ENCODE results near the gene GPX2. TPM values are rescaled to one million over a fixed set of nuclear protein-coding genes. Genes with fewer than 3 reads are reported as not detected.

Gene GPX2
- polyA plus RNA-seq, 1 experiment, result 1.3 TPM

DNA sequence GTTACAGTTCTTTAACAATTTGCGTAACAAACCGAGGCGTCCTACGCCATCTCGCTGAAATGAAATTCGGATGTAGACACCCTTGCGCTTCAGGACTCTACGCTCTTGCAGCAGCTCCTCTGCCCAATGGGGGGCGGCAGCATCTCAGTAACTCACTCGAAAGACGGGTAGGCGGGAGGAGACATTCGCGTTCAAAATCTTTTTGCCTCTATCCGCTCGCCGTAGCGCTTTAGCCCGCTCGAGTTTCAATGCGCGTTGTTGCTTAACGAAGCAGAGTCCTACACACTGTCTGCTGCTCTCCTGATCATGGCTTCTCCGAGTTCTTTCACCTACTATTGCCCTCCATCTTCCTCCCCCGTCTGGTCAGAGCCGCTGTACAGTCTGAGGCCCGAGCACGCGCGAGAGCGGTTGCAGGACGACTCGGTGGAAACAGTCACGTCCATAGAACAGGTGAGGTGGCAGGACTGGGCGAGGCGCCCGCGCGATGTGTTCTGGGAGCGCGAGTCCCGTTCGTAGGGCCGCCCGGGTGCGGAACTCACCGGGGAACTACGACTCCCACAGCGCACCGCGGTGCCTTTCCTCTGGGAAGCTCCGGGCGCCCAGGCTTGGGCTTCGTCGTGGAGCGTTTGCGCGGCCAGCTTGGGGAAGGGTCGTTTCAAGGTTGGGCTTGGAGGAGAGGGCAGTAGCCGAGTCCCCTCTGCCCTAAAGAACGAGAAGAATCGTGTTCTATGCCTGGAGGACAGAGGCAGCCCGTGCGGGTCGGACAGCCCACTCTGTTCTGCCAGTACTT, 44.3 kb upstream of the GPX2 start, which contains the start of gene FNTB:
FNTB (plus strand) TSS at position 248 of the 790 bp plus-strand sequence; CDS start at position 307, 59 bp downstream.
- Histone ChIP-seq H3K27ac (ENCODE audit: low read depth, low read length) (peak within 1 kb of the TSS; percentile 80), H3K27me3 (ENCODE audit: control insufficient read depth, insufficient read depth, low read length) (peaks cover 9% of the 10 kb centered on the region), H3K4me3 (ENCODE audit: low read depth, low read length) (peak within 1 kb of the TSS; percentile 99), H3K9me3 (ENCODE audit: control insufficient read depth, insufficient read depth, low read length) (no peaks in the 10 kb centered on the region)
- ChIA-PET POLR2A (interaction anchor here (0.6 to 1.9 kb wide), 7 partner anchors 12 to 447 kb away, joined by 3 to 14 read pairs (median 4); partner anchors contain the start of gene HSPA2), CTCF (interaction anchor here (0.6 to 5.4 kb wide), 14 partner anchors 8 to 838 kb away, joined by 3 to 100 read pairs (median 4); no protein-coding TSS in a partner anchor)
- TF ChIP-seq, protein P1, sequence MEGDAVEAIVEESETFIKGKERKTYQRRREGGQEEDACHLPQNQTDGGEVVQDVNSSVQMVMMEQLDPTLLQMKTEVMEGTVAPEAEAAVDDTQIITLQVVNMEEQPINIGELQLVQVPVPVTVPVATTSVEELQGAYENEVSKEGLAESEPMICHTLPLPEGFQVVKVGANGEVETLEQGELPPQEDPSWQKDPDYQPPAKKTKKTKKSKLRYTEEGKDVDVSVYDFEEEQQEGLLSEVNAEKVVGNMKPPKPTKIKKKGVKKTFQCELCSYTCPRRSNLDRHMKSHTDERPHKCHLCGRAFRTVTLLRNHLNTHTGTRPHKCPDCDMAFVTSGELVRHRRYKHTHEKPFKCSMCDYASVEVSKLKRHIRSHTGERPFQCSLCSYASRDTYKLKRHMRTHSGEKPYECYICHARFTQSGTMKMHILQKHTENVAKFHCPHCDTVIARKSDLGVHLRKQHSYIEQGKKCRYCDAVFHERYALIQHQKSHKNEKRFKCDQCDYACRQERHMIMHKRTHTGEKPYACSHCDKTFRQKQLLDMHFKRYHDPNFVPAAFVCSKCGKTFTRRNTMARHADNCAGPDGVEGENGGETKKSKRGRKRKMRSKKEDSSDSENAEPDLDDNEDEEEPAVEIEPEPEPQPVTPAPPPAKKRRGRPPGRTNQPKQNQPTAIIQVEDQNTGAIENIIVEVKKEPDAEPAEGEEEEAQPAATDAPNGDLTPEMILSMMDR (IDR thresholded peaks at IDR 0.05; ENCODE audit: low read depth, low read length), result peak; percentile 83
- DNase-seq (ENCODE audit: low read depth, low spot score), result peak; percentile 92

DNA sequence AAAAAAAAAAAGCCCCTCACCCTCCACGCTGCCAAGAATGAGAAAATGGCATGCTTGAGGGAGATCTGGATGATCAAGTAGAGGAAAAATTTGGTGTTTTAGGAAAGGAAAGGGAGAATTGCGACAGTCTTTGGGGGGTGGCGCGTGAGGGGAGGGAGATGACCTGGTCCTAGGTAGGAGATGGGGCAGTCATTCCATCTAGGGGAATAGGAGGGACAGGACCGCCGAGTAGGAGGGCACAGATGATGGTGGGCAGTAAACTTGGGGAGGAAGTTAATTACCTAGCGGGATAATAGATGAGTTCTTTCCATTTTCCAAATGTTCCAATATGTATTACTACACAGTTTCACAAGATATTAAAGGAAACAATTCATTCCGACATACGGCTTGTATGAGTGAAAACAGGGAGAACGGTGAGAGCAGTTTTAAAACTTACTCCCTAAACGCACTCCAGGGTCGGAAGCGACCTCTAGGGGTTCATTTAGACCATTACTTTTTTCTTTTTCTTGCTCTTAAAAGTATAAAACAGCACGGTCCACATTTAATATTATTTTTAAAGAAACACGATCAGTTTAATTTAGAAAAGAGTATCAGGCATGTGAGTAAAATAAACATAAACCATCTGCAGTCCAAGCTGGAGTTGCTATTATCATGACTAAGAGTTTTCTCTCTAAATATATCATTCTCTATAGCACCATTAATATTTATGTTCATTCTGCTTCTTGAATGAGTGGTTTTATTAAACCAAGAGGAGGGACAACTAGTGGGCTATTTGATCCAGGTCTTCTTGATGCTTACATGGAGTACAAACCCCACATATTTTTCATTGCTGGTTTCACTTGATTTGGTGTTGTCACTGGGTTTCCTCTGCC, 41.1 kb upstream of the GPX2 start:
- ChIA-PET CTCF (interaction anchor here (0.5 to 5.4 kb wide), 13 partner anchors 10 to 1520 kb away, joined by 3 to 100 read pairs (median 4); partner anchors contain the start of gene HSPA2), POLR2A (no interaction called here)
- Histone ChIP-seq H3K9me3 (ENCODE audit: control insufficient read depth, insufficient read depth, low read length) (no peaks in the 10 kb centered on the region), H3K27me3 (ENCODE audit: control insufficient read depth, insufficient read depth, low read length) (peaks cover 12% of the 10 kb centered on the region), H3K27ac (ENCODE audit: low read depth, low read length) (no peak overlapping the region), H3K4me3 (ENCODE audit: low read depth, low read length) (peak overlapping the region; percentile 30)
- DNase-seq (ENCODE audit: low read depth, low spot score), result no peak
- TF ChIP-seq, protein P1 (IDR thresholded peaks at IDR 0.05; ENCODE audit: low read depth, low read length), result peak; percentile 76

DNA sequence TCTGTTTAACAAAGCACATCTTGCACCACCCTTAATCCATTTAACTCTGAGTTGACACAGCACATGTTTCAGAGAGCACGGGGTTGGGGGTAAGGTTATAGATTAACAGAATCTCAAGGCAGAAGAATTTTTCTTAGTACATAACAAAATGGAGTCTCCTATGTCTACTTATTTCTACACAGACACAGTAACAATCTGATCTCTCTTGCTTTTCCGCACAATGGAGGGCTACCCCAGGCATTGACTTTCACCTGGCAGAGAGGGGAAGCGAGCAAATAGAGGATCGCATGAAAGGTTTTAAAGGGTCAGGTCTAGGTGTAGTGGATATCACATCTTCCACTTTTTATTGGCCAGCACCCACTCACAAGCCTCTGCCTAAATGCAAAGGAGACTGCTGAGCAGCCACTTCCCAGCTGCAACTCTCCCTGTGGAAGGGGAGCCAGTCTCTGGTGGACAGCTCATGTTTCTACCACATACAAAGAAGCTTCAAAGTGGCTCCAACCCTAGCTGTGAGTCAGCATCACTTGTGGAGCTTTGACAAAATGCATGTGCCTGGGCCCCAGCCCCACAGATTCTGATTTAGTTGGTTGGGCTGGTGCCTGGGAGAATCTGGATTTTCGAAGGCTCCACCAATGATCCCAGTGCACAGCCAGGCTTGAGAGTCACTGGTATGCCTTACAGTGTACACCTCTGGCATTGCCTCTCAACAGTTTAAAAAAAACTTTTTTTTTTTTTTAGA, 37.0 kb upstream of the GPX2 start:
- ChIA-PET POLR2A (interaction anchor here (0.9 kb wide), 1 partner anchor 64 kb away, joined by 3 read pairs; no protein-coding TSS in a partner anchor), CTCF (no interaction called here)
- Histone ChIP-seq H3K27ac (ENCODE audit: low read depth, low read length) (no peak overlapping the region), H3K9me3 (ENCODE audit: control insufficient read depth, insufficient read depth, low read length) (no peaks in the 10 kb centered on the region), H3K4me3 (ENCODE audit: low read depth, low read length) (no peak overlapping the region), H3K27me3 (ENCODE audit: control insufficient read depth, insufficient read depth, low read length) (peaks cover 16% of the 10 kb centered on the region)
- DNase-seq (ENCODE audit: low read depth, low spot score), result no peak
- TF ChIP-seq, protein P1 (IDR thresholded peaks at IDR 0.05; ENCODE audit: low read depth, low read length), result no peak

DNA sequence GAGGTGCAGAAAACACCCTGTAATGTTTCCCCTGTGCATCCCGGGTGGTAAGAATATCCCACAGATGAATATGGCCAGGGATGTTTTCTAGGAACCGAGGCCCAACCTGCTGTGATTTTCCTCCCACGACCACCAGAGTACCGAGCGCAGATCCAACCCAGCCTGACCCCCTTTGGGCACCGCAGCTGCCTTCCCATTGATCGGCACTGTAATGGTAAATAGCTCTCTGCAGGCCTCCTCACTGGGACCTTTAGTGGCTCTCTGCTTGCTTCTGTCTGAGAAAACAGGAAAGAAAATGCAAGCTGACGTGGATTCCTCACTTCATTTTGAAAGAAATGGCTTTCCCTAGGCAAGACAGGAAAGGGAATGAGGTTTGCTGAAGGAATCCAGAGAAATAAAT, 32.0 kb upstream of the GPX2 start:
- Histone ChIP-seq H3K27me3 (ENCODE audit: control insufficient read depth, insufficient read depth, low read length) (peaks cover 10% of the 10 kb centered on the region), H3K9me3 (ENCODE audit: control insufficient read depth, insufficient read depth, low read length) (no peaks in the 10 kb centered on the region; the same call in 1 of the 2 replicates), H3K27ac (ENCODE audit: low read depth, low read length) (no peak overlapping the region), H3K4me3 (ENCODE audit: low read depth, low read length) (no peak overlapping the region)
- TF ChIP-seq, protein P1 (IDR thresholded peaks at IDR 0.05; ENCODE audit: low read depth, low read length), result no peak
- ChIA-PET CTCF (interaction anchor here (1.3 to 1.7 kb wide), 4 partner anchors 10 to 151 kb away, joined by 3 to 11 read pairs (median 4); partner anchors contain the start of gene FNTB), POLR2A (no interaction called here)
- no peak for DNase-seq (ENCODE audit: low read depth, low spot score)
